K562 (cell line): Measurements from ENCODE around the gene HRAS. TPM values are rescaled to one million over a fixed set of nuclear protein-coding genes. Genes with fewer than 3 reads are reported as not detected.

Experiments used
- CTBP1 ChIP-seq: fragments of 450-650 bp; IDR thresholded peaks from 2 replicates; pipeline ENCODE4 v1.6.1; 2016; ENCODE audit warnings: borderline replicate concordance
- E2F6 ChIP-seq, 2 experiments: IDR thresholded peaks; 2 replicates each; pipeline ENCODE4 v1.6.1; 2011; ENCODE audit warnings: borderline replicate concordance in 1 of 2, control low read depth in 1 of 2, low read depth in 1 of 2, low read length in 1 of 2, mild to moderate bottlenecking in 1 of 2, mixed read lengths in 1 of 2, moderate library complexity in 1 of 2; ENCODE audit not compliant: insufficient read depth in 1 of 2, insufficient read length in 1 of 2, poor library complexity in 1 of 2, severe bottlenecking in 1 of 2; ENCODE audit errors: extremely low read depth in 1 of 2
- HNRNPH1 ChIP-seq: fragments of 200-400 bp; formaldehyde crosslinking; optimal IDR thresholded peaks from 2 replicates; pipeline ENCODE3; 2017; ENCODE audit warnings: low read depth, mild to moderate bottlenecking, low read length, moderate library complexity
- MCM5 ChIP-seq: fragments of 450-650 bp; IDR thresholded peaks from 2 replicates; pipeline ENCODE4 v1.6.1; 2016; ENCODE audit warnings: low read depth
- MXI1 ChIP-seq: IDR thresholded peaks from 2 replicates; pipeline ENCODE4 v1.6.1; 2011; ENCODE audit warnings: low read depth, mild to moderate bottlenecking, improper control_type of control experiment, low read length
- MYC ChIP-seq, 2 experiments: fragments of 250-450 bp in 1 of 2; sonication (Bioruptor Pico) in 1 of 2; IDR thresholded peaks; 2 replicates each; pipeline versions ENCODE4 v1.5.1 to v1.6.1; 2012 to 2021; ENCODE audit warnings: low read depth in 2 of 2, borderline replicate concordance in 1 of 2, improper control_type of control experiment in 1 of 2, low read length in 1 of 2, mild to moderate bottlenecking in 1 of 2, moderate library complexity in 1 of 2
- PKNOX1 ChIP-seq: fragments of 450-650 bp; IDR thresholded peaks from 2 replicates; pipeline ENCODE4 v1.6.1; 2016
- POLR2G ChIP-seq: fragments of 200-400 bp; formaldehyde crosslinking; IDR thresholded peaks from 2 replicates; pipeline ENCODE4 v1.6.1; 2017; ENCODE audit warnings: low read depth, mild to moderate bottlenecking, antibody characterized with exemption, low read length, moderate library complexity
- SIX5 ChIP-seq, 2 experiments: IDR thresholded peaks; 2 replicates each; pipeline ENCODE4 v1.6.1; 2011; ENCODE audit warnings: low read length in 2 of 2, borderline replicate concordance in 1 of 2, low read depth in 1 of 2, mild to moderate bottlenecking in 1 of 2, moderate library complexity in 1 of 2; ENCODE audit not compliant: insufficient read depth in 1 of 2
- SMAD4 ChIP-seq: fragments of 250-450 bp; sonication (Bioruptor Pico); conservative IDR thresholded peaks from 2 replicates; pipeline ENCODE4 v1.8.0; 2021; ENCODE audit warnings: inconsistent platforms, mild to moderate bottlenecking, moderate library complexity
- TARDBP ChIP-seq: fragments of 450-650 bp; IDR thresholded peaks from 2 replicates; pipeline ENCODE4 v1.6.1; 2016
- ZNF143 ChIP-seq: sonication (generic); formaldehyde crosslinking; IDR thresholded peaks from 2 replicates; pipeline ENCODE4 v1.9.0; 2022; ENCODE audit warnings: mild to moderate bottlenecking, missing genetic modification reagents
- polyA plus RNA-seq, 8 experiments: library from polyadenylated mRNA; depleted of rRNA in 4 of 8; stranded (reverse) in 5 of 8; unstranded in 3 of 8; fragments of >200 nt; fragmentation: Nextera tagmentation in 2 of 8; fragmentation: Illumina TruSeq in 1 of 8; extraction: Ambion mirVana in 2 of 8; extraction: Trizol in 1 of 8; gene quantifications; 2 replicates each; pipeline versions ENCODE4 v1.2.1 to v1.2.3, GENCODE V29; 2011 to 2014; ENCODE audit warnings: inconsistent platforms in 1 of 8, missing spikeins in 1 of 8
- total RNA-seq, 7 experiments: library from RNA; depleted of rRNA in 6 of 7; stranded (reverse); fragments of >200 nt in 6 of 7; fragmentation: Illumina TruSeq in 2 of 7; extraction: Trizol in 2 of 7; gene quantifications; 2 replicates each; pipeline versions ENCODE4 v1.2.1 to v1.2.3, GENCODE V29; 2011 to 2021; ENCODE audit warnings: low replicate concordance in 1 of 7
- TF ChIP-seq, protein P1 (sequence below), 3 experiments: fragments of 200-800 bp in 1 of 3; sonication (Bioruptor generic) in 1 of 3; sonication (generic) in 1 of 3; formaldehyde crosslinking in 1 of 3; IDR thresholded peaks; 2 replicates each; pipeline versions ENCODE4 v1.6.1 to v1.8.0; 2016 to 2022; ENCODE audit warnings: mild to moderate bottlenecking in 2 of 3, missing compliant biosample characterization in 2 of 3, missing genetic modification characterization in 2 of 3, missing genetic modification reagents in 1 of 3
- TF ChIP-seq, protein P2 (sequence below): sonication (generic); formaldehyde crosslinking; IDR thresholded peaks from 2 replicates; pipeline ENCODE4 v1.8.1; 2023; ENCODE audit warnings: mild to moderate bottlenecking, missing genetic modification reagents, moderate library complexity
- TF ChIP-seq, protein P3 (sequence below), 2 experiments: fragments of 200-800 bp in 1 of 2; sonication (Bioruptor generic) in 1 of 2; sonication (generic) in 1 of 2; formaldehyde crosslinking in 1 of 2; IDR thresholded peaks in 1 of 2; conservative IDR thresholded peaks in 1 of 2; 2 replicates each; pipeline versions ENCODE4 v1.5.0 to v1.6.1; 2016 to 2020; ENCODE audit warnings: missing compliant biosample characterization in 1 of 2, missing genetic modification characterization in 1 of 2, missing genetic modification reagents in 1 of 2
- TF ChIP-seq, protein P4 (sequence below): fragments of 450-650 bp; formaldehyde crosslinking; conservative IDR thresholded peaks from 2 replicates; pipeline ENCODE4 v1.4.0; 2022; ENCODE audit warnings: mild to moderate bottlenecking, missing genetic modification characterization

The HRAS gene
- total and polyA plus RNA-seq, 9 of the 15 experiments (the other 6 are each of a cell fraction or from before 2014, with no cell fraction given), result 2.8 to 73.5 (median 29.6) TPM

DNA sequence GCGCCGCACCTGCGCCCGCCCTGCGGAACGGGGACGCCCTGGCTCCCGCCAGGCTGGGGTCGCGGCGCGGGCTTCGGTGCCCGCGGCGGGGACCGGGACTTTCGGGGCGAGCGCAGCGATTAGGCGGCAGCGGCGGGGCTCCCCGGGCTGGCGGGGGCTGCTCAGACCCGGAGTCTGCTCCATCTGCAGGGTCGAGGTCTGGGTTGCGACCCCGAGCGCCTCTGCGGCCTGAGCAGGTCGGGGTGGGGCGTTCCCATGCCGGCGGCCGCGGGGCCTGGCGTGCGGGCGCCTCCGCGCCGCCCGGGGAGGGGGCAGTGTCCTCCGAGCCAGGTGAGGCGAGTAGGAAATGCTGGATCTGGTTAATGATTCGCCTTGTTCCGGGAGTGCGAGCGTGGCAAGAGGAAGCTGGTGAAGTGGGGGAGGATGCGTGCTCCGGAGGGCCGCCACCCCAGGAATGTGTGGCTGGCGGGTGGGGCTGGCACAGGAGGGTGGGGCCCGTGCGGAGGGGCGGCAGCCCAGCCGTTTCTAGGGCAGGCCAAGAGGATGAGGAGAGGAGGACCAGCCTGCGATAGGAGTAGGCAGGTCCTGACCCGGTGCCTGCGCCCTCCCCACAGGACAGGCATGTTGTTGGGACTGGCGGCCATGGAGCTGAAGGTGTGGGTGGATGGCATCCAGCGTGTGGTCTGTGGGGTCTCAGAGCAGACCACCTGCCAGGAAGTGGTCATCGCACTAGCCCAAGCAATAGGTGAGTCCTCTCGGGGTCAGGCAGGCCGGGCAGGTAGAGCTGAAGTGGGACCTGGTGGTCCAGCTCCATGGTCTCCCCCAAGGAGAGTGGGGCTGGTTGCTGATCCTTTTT is 26.0 kb upstream of the HRAS start (continued):
- TF ChIP-seq, protein P1, sequence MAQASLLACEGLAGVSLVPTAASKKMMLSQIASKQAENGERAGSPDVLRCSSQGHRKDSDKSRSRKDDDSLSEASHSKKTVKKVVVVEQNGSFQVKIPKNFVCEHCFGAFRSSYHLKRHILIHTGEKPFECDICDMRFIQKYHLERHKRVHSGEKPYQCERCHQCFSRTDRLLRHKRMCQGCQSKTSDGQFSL (CRISPR knock-in tag; IDR thresholded peaks at IDR 0.05), result 0 out of 2 replicates have a peak, but pooled peaks have one; percentile 21
- TF ChIP-seq, protein P1 (tag; IDR thresholded peaks at IDR 0.05), result no peak
- TF ChIP-seq, protein P2, sequence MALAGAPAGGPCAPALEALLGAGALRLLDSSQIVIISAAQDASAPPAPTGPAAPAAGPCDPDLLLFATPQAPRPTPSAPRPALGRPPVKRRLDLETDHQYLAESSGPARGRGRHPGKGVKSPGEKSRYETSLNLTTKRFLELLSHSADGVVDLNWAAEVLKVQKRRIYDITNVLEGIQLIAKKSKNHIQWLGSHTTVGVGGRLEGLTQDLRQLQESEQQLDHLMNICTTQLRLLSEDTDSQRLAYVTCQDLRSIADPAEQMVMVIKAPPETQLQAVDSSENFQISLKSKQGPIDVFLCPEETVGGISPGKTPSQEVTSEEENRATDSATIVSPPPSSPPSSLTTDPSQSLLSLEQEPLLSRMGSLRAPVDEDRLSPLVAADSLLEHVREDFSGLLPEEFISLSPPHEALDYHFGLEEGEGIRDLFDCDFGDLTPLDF (CRISPR knock-in tag), result 0 out of 2 replicates have a peak, but pooled peaks have one; percentile 30
- 0 out of 2 replicates have a peak, but pooled peaks have one; percentile 4 for TF ChIP-seq MXI1
- TF ChIP-seq E2F6 (IDR thresholded peaks at IDR 0.05; ENCODE audit: borderline replicate concordance in 1 of 2, extremely low read depth in 1 of 2, insufficient read depth in 1 of 2, insufficient read length in 1 of 2, low read depth in 1 of 2, low read length in 1 of 2, poor library complexity in 1 of 2, severe bottlenecking in 1 of 2), result peak in 1 of 2 experiments; percentile 36
- TF ChIP-seq PKNOX1, result no peak
- TF ChIP-seq SMAD4 (CRISPR knock-in tag), result peak; percentile 32
- no peak for TF ChIP-seq SIX5 (IDR thresholded peaks at IDR 0.05; ENCODE audit: borderline replicate concordance in 1 of 2, insufficient read depth in 1 of 2, low read depth in 1 of 2, low read length in 2 of 2)
- no peak; the same call in 1 of the 2 replicates for TF ChIP-seq MYC (IDR thresholded peaks at IDR 0.05; ENCODE audit: low read depth, low read length)
- no peak for TF ChIP-seq MYC (CRISPR knock-in tag; IDR thresholded peaks at IDR 0.05; ENCODE audit: borderline replicate concordance, low read depth)
- TF ChIP-seq, protein P3, sequence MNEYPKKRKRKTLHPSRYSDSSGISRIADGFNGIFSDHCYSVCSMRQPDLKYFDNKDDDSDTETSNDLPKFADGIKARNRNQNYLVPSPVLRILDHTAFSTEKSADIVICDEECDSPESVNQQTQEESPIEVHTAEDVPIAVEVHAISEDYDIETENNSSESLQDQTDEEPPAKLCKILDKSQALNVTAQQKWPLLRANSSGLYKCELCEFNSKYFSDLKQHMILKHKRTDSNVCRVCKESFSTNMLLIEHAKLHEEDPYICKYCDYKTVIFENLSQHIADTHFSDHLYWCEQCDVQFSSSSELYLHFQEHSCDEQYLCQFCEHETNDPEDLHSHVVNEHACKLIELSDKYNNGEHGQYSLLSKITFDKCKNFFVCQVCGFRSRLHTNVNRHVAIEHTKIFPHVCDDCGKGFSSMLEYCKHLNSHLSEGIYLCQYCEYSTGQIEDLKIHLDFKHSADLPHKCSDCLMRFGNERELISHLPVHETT (CRISPR knock-in tag; conservative IDR thresholded peaks at IDR 0.05 in 1 of 2, IDR thresholded peaks at IDR 0.05 in 1 of 2), result no peak
- TF ChIP-seq ZNF143 (CRISPR knock-in tag), result no peak
- TF ChIP-seq, protein P4, sequence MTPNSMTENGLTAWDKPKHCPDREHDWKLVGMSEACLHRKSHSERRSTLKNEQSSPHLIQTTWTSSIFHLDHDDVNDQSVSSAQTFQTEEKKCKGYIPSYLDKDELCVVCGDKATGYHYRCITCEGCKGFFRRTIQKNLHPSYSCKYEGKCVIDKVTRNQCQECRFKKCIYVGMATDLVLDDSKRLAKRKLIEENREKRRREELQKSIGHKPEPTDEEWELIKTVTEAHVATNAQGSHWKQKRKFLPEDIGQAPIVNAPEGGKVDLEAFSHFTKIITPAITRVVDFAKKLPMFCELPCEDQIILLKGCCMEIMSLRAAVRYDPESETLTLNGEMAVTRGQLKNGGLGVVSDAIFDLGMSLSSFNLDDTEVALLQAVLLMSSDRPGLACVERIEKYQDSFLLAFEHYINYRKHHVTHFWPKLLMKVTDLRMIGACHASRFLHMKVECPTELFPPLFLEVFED (CRISPR knock-in tag), result no peak
- no peak for TF ChIP-seq HNRNPH1
- peak; percentile 40; the same call in 1 of the 2 replicates for TF ChIP-seq POLR2G
- TF ChIP-seq CTBP1, result peak; percentile 60; the same call in 1 of the 2 replicates
- no peak for TF ChIP-seq MCM5
- TF ChIP-seq TARDBP, result no peak
